Loucy (cell line): ENCODE data around the gene ETV3L.

Source experiments
- H2AFZ ChIP-seq: fragments of 200-600 bp; sonication (generic); 2 replicates; pipeline ENCODE4 v1.6.0; 2016; ENCODE audit warnings: antibody characterized with exemption, mild to moderate bottlenecking, low read length, moderate library complexity
- H3F3A ChIP-seq: fragments of 200-600 bp; 2 replicates; pipeline ENCODE4 v1.6.0; 2016; ENCODE audit warnings: antibody characterized with exemption, low read depth, mild to moderate bottlenecking
- H3K27me3 ChIP-seq: fragments of 200-600 bp; sonication (generic); 2 replicates; pipeline ENCODE4 v1.6.1; 2014; ENCODE audit warnings: low read length, mild to moderate bottlenecking; ENCODE audit not compliant: insufficient read depth, poor library complexity, severe bottlenecking
- H3K36me3 ChIP-seq: fragments of 200-600 bp; sonication (generic); 2 replicates; pipeline ENCODE4 v1.6.1; 2016; ENCODE audit warnings: low read length; ENCODE audit not compliant: insufficient read depth
- H3K4me1 ChIP-seq: fragments of 200-600 bp; sonication (generic); 2 replicates; pipeline ENCODE4 v1.5.1; 2014; ENCODE audit warnings: low read length, mild to moderate bottlenecking; ENCODE audit not compliant: insufficient read depth, poor library complexity, severe bottlenecking
- H3K4me2 ChIP-seq: fragments of 200-600 bp; sonication (generic); 2 replicates; pipeline ENCODE4 v1.6.0; 2014; ENCODE audit warnings: antibody characterized with exemption, low read length, low read depth, mild to moderate bottlenecking; ENCODE audit not compliant: poor library complexity, severe bottlenecking
- H3K4me3 ChIP-seq: fragments of 200-600 bp; sonication (generic); 2 replicates; pipeline ENCODE4 v1.5.1; 2014; ENCODE audit warnings: low read length, mild to moderate bottlenecking, mixed read lengths; ENCODE audit not compliant: poor library complexity, severe bottlenecking
- H3K79me2 ChIP-seq: fragments of 200-600 bp; sonication (generic); 2 replicates; pipeline ENCODE4 v1.6.1; 2014; ENCODE audit warnings: low read length; ENCODE audit not compliant: insufficient read depth
- H3K9ac ChIP-seq: fragments of 200-600 bp; sonication (generic); 2 replicates; pipeline ENCODE4 v1.6.0; 2014; ENCODE audit warnings: mild to moderate bottlenecking, low read depth, low read length, moderate library complexity; ENCODE audit not compliant: poor library complexity, severe bottlenecking
- H3K9me2 ChIP-seq: fragments of 200-600 bp; sonication (generic); replicated peaks from 2 replicates; pipeline ENCODE4 v1.6.1; 2016; ENCODE audit warnings: low read depth, low read length, mixed read lengths
- H3K9me3 ChIP-seq: fragments of 200-600 bp; sonication (generic); 2 replicates; pipeline ENCODE4 v1.6.1; 2014; ENCODE audit warnings: mild to moderate bottlenecking, antibody characterized with exemption, low read length, low read depth; ENCODE audit not compliant: insufficient read depth
- H4K20me1 ChIP-seq: fragments of 200-600 bp; sonication (generic); 2 replicates; pipeline ENCODE4 v1.6.0; 2014; ENCODE audit warnings: antibody characterized with exemption, low read length, mild to moderate bottlenecking; ENCODE audit not compliant: insufficient read depth, poor library complexity, severe bottlenecking
- CTCF ChIP-seq: fragments of 200-600 bp; sonication (generic); conservative IDR thresholded peaks from 2 replicates; pipeline ENCODE4 v1.5.1; 2014; ENCODE audit warnings: mild to moderate bottlenecking, antibody characterized with exemption, low read length
- EZH2phosphoT487 ChIP-seq: fragments of 200-600 bp; IDR thresholded peaks from 2 replicates; pipeline ENCODE4 v1.6.1; 2018; ENCODE audit warnings: antibody characterized with exemption, mild to moderate bottlenecking, moderate library complexity, borderline replicate concordance

The ETV3L gene

DNA sequence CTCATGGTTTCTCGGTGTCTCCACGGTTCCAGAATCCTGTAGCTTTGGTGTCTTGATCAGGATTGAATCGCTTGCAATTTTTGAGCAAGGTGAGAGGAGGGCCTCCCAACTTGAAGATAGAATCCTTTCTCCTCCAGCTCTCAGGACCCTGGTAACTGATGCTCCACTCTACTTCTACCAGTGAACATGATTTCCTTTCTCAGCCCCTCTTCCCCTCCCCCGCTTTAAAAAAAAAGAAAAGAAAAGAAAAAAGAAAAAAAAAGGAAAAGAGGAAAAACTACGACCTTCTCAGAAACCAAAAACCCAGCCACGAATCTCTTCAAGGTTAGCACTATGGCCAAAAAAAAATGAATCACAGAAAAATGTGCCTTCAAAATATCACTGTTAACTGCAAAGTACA, 55.3 kb downstream of the ETV3L start:
- Histone ChIP-seq H3K9me2 (no peaks in the 10 kb centered on the region), H2AFZ (no peak overlapping the region), H4K20me1 (no peaks in the 10 kb centered on the region), H3K4me1 (no peaks in the 10 kb centered on the region), H3K4me2 (no peak overlapping the region), H3K36me3 (no peaks in the 10 kb centered on the region), H3K27me3 (peaks cover 54% of the 10 kb centered on the region), H3K79me2 (no peaks in the 10 kb centered on the region), H3K9ac (no peak overlapping the region), H3K9me3 (no peaks in the 10 kb centered on the region), H3K4me3 (no peak overlapping the region), H3F3A (no peaks in the 10 kb centered on the region)
- TF ChIP-seq CTCF: no peak
- no peak for TF ChIP-seq EZH2phosphoT487

DNA sequence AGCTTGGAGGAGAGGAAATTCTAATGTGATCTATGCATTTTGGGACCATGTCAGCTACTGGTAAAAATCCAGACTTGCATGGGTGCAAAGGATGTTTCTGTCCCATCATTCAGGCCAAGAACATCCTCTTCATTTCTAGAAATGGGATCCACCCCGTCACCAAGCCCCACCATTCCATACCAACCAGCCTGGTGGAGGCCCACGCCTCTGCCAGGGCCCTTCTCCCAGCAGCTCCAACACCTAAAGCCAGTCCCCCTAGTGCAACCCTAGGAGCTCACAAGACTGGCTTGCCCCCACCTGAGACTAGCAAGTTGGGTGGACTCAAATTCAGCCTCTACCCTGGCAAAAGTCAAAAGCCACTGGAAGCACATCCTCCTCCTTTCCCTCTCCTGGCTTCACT, 55.9 kb downstream of the ETV3L start:
- H2AFZ ChIP-seq: no peak overlapping the region
- no peak overlapping the region for H3K9ac ChIP-seq
- H3K4me3 ChIP-seq: no peak overlapping the region
- peaks cover 54% of the 10 kb centered on the region for H3K27me3 ChIP-seq
- TF ChIP-seq EZH2phosphoT487: no peak
- no peak for TF ChIP-seq CTCF
- no peaks in the 10 kb centered on the region for H3F3A ChIP-seq
- H3K36me3 ChIP-seq: no peaks in the 10 kb centered on the region
- H3K4me1 ChIP-seq: no peaks in the 10 kb centered on the region
- H4K20me1 ChIP-seq: no peaks in the 10 kb centered on the region
- H3K9me3 ChIP-seq: no peaks in the 10 kb centered on the region
- H3K4me2 ChIP-seq: no peak overlapping the region
- H3K79me2 ChIP-seq: no peaks in the 10 kb centered on the region
- H3K9me2 ChIP-seq: no peaks in the 10 kb centered on the region

DNA sequence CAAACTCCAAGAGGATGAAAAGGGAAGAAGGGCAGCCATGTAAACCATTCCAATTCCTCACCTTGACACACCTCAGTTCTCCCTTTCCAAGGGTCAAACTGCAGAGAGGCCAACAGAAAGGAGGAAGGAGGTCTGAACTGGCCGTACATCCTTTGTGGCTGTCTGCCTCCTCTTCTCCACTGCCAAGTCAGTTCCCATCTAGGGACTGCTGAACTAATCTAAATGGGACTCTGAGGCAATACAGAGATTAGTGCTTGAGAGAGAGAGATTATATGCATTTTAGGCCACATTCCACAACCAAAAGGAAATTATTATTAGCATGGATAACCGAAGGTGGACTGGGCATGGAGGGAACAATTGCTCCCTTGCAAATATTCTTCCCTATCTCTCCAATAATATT, 56.8 kb downstream of the ETV3L start:
- H3K9ac ChIP-seq: no peak overlapping the region
- no peaks in the 10 kb centered on the region for H4K20me1 ChIP-seq
- no peaks in the 10 kb centered on the region for H3K4me1 ChIP-seq
- H3K9me2 ChIP-seq: no peaks in the 10 kb centered on the region
- H3F3A ChIP-seq: no peaks in the 10 kb centered on the region
- H3K9me3 ChIP-seq: no peaks in the 10 kb centered on the region
- H3K36me3 ChIP-seq: no peaks in the 10 kb centered on the region
- H3K27me3 ChIP-seq: peaks cover 46% of the 10 kb centered on the region
- no peak overlapping the region for H3K4me3 ChIP-seq
- TF ChIP-seq EZH2phosphoT487: no peak
- TF ChIP-seq CTCF: no peak
- H3K79me2 ChIP-seq: no peaks in the 10 kb centered on the region
- H3K4me2 ChIP-seq: no peak overlapping the region
- H2AFZ ChIP-seq: no peak overlapping the region
